NCI-H2107 treated with DMSO at 0.1 percent for 48 hours (cell line): ENCODE measurements around the gene MUC3A.
"Not testable (repeated sequence)": the region's sequence is repeated elsewhere in the genome, so short reads cannot be mapped to it uniquely, and the experiment has no call there.

ENCODE experiments used
- DNase-seq: peaks from one replicate; lab custom pipeline; 2025; ENCODE audit not compliant: unreplicated experiment; lab: John Stamatoyannopoulos, UW

Gene MUC3A

GRCh38 chr7:100971111-100972001 is 22.0 kb downstream of the MUC3A start:
- DNase-seq: no peak

DNA sequence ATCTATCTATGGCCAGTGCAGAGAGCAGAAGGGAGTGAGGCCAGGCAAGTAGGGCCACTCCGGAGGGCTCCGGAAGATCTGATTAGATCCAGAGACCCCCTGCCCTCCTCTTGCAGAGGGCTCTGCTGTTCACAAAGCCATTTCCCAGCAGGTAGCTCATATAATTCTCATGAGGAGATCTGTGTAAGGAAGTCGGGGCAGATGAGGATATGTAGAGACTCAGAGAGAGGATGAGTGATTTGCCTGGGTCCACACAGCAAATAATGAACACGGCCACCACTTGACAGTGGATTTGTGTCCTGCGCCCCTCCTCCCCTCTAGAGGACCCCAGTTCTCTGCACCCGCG is 22.6 kb downstream of the MUC3A start:
- no peak for DNase-seq

- DNase-seq: no peak
These were observed 24.7 kb downstream of the MUC3A start for GRCh38 chr7:100974021-100974420.

DNA sequence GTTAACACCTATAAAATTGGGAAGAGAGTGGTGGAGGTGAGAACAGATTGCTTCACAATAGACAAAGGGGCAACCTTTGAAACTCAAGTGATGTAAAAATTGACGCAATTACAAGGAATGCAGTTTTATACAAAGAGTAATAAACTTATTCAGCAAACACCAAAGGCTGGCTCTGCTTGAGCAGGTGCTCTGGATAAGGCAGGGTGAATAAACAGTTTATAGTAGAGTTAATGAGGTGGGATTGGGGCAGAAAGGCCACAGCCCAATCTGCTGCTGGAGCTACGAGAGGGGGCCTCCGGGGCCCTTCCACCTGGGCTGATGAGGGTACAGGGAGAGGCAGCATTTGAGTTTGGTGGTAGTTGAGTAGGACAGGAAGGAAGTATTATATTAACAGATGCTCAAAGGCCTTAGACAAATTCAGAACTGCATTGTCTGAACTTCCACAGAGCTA is 26.1 kb downstream of the MUC3A start:
- DNase-seq: no peak

GRCh38 chr7:100978300-100978699 is 29.0 kb downstream of the MUC3A start:
- no peak for DNase-seq

DNA sequence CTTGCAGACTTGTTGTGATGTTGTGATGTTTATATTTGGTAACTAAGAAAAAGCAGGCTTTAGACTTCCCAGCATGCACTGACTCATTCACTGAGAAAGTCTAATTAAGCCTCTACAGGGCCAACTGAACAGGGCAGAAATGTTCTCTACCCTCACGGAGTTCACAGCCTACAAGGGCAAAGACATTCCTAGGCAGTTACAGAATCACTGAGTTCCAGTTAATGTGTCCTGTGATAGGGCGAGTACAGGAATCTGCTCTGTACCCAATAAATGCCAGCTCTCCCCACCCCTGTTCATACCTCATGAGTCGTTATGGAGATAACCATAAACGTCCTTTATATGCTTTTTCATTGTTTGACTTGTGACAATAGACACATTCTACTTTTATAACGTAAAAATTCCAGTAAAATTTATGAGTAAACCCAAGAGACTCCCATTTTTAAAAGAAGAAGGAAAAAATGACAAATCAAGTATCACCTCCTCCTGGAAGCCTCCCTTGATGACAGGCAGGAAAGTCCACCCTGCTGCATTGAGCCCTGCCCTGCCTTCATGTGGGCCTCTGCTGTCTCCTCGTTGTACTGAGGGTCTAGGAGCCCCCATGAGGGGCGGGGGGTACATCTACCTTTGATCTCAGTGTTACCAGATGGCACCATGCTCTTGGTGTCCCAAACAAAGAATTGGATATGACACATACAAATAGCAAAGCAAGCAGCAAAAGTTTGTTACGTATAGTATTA is 34.3 kb downstream of the MUC3A start:
- DNase-seq: no peak

DNA sequence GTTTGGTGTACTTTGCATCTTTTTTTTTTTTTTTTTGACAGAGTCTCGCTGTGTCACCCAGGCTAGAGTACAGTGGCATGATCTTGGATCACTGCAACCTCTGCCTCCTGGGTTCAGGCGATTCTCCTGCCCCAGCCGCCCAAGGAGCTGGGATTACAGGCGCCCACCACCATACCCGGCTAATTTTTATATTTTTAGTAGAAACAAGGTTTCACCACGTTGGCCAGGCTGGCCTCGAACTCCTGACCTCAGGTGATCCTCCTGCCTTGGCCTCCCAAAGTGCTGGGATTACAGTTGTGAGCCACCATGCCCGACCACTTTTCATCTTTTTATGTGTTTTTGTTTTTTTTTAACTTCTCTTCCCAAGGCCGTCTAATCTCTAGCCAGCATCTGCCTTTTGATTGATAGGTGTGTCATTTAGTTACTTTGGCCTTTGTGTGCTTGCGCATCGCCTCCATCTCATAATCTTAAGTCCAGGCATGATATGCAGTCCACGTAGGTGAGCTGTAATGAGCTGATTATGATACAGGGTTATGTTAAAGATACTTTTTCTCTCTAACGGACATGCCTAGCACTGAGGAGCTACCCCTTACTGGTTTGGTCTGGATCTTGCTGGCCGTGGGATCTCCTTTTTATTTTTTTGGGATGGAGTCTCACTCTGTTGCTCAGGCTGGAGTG is 35.0 kb downstream of the MUC3A start:
- DNase-seq: not testable (repeated sequence)

- not testable (repeated sequence) for DNase-seq
These were observed 35.9 kb downstream of the MUC3A start for GRCh38 chr7:100985033-100985797.

DNA sequence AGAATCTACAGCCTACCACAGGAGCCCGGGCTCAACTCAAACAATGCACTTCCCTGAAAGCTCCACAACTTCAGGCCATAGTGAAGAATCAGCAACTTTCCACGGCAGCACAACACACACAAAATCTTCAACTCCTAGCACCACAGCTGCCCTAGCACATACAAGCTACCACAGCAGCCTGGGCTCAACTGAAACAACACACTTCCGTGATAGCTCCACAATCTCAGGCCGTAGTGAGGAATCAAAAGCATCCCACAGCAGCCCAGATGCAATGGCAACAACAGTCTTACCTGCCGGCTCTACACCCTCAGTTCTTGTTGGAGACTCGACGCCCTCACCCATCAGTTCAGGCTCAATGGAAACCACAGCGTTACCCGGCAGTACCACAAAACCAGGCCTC is 42.3 kb downstream of the MUC3A start:
- no peak for DNase-seq

- not testable (repeated sequence) for DNase-seq
These were observed 42.9 kb downstream of the MUC3A start for GRCh38 chr7:100992280-100992679.

DNA sequence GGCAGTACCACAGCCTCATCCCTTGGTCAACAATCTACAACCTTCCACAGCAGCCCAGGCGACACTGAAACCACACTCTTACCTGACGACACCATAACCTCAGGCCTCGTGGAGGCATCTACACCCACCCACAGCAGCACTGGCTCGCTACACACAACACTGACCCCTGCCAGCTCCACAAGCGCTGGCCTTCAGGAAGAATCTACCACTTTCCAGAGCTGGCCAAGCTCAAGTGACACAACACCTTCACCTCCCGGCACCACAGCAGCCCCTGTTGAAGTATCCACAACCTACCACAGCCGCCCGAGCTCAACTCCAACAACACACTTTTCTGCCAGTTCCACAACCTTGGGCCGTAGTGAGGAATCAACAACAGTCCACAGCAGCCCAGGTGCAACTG is 45.3 kb downstream of the MUC3A start:
- not testable (repeated sequence) for DNase-seq

DNA sequence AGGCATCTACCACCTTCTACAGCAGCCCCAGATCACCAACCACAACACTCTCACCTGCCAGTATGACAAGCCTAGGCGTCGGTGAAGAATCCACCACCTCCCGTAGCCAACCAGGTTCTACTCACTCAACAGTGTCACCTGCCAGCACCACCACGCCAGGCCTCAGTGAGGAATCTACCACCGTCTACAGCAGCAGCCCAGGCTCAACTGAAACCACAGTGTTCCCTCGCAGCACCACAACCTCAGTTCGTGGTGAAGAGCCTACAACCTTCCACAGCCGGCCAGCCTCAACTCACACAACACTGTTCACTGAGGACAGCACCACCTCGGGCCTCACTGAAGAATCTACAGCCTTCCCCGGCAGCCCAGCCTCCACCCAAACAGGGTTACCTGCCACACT is 49.2 kb downstream of the MUC3A start:
- not testable (repeated sequence) for DNase-seq

DNA sequence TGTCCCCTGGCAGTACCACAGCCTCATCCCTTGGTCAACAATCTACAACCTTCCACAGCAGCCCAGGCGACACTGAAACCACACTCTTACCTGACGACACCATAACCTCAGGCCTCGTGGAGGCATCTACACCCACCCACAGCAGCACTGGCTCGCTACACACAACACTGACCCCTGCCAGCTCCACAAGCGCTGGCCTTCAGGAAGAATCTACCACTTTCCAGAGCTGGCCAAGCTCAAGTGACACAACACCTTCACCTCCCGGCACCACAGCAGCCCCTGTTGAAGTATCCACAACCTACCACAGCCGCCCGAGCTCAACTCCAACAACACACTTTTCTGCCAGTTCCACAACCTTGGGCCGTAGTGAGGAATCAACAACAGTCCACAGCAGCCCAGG is 50.0 kb downstream of the MUC3A start:
- DNase-seq: not testable (repeated sequence)

DNA sequence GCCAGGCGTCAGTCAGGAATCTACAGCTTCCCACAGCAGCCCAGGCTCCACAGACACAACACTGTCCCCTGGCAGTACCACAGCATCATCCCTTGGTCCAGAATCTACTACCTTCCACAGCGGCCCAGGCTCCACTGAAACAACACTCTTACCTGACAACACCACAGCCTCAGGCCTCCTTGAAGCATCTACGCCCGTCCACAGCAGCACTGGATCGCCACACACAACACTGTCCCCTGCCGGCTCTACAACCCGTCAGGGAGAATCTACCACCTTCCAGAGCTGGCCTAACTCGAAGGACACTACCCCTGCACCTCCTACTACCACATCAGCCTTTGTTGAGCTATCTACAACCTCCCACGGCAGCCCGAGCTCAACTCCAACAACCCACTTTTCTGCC is 50.7 kb downstream of the MUC3A start:
- not testable (repeated sequence) for DNase-seq

- not testable (repeated sequence) for DNase-seq
These were observed 53.0 kb downstream of the MUC3A start for GRCh38 chr7:101002333-101002732.

GRCh38 chr7:101007361-101007760 is 58.0 kb downstream of the MUC3A start:
- not testable (repeated sequence) for DNase-seq

DNA sequence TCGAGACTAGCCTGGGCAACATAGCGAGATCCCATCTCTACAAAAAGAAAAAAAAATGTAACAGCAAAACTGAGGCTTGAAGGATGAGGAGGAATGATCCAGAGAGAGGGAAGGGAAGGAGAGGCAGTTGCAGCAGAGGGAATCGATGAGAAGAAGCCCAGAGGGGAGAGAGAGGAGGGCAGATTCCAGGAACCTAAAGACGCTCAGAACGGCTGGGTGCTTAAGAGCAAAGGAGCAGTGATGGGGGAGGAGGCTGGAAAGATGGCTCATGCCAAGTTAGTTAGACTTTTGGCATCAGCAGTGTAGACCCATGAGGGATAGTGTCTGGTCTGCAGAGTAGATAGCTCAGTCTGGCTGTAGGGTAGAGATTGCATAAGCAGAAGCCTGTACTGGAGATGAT is 60.3 kb downstream of the MUC3A start:
- no peak for DNase-seq

- no peak for DNase-seq
These were observed 63.6 kb downstream of the MUC3A start for GRCh38 chr7:101012931-101013330.

DNA sequence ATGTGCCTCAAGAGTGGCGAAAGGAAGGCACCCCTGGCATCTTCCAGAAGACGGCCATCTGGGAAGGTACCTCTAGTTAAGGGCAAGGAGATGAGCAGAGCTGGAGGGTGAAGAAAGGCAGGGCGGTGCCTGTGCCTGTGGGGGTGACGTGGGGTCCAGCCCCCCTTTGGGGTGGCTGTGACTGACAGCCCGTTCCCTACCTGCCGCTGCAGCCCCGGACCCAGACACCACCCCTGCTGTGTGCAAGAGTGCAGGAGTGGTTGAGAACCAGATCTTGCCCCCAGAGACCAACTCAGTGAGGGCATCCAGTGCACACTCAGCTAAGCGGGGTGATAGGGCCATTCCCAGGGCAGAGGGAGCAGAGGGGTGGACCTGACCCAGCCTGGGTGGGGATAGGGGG is 66.3 kb downstream of the MUC3A start:
- no peak for DNase-seq

- DNase-seq: no peak
These were observed 67.9 kb downstream of the MUC3A start for GRCh38 chr7:101017064-101017777.
